Posterior cingulate gyrus (tissue), 11 donors: ENCODE measurements around the gene C20orf204.
"Not testable (repeated sequence)": the region's sequence is repeated elsewhere in the genome, so short reads cannot be mapped to it uniquely, and the experiment has no call there.

Experiments used
- DNase-seq, 10 donors: peaks; one replicate each; pipeline versions ENCODE4 v3.0.0 to v3.0.0-alpha.2; 2020 to 2021; ENCODE audit warnings: mixed read lengths in 3 of 10
- intact Hi-C: fragments of 100-400 bp; cut with DNase I; formaldehyde crosslinking; loops from one replicate; pipeline ENCODE4 v1.15.1; 2023

Gene C20orf204, protein sequence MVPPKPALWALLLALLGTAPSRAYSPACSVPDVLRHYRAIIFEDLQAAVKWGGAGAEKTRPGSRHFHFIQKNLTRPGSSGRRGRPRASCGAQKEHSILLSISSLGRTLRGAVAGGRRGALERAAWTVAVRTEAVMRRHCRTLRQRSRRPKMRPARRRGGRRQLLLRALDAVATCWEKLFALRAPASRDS

DNA sequence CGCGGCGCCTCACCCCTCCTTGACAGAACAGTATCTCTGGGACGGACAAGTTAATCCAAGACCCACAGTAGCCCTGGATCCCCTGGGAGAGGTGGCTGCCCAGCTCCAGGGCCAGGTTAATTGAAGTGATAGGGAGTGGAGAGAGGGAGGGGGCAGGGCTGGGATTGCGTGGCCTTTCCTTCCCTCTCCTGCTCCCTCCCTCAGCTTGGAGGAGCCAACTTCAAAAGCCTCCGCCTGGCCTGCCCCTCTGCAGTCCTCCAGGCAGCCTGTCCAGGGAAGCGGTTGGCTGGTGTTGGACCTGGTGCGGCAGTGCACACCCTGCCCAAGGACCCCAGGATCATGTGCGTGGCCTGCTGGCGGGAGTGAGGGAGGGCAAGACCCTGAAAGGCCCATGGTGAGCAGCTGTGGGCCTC is at the start of gene C20orf204:
C20orf204 (plus strand) TSS at position 250 of the 413 bp plus-strand sequence; CDS start at position 392, 142 bp downstream.
- intact Hi-C loops = no loop called here
- DNase-seq = no peak

GRCh38 chr20:64000906-64001305 is 35.1 kb upstream of the C20orf204 start:
- intact Hi-C loops = no loop called here
- no peak for DNase-seq

DNA sequence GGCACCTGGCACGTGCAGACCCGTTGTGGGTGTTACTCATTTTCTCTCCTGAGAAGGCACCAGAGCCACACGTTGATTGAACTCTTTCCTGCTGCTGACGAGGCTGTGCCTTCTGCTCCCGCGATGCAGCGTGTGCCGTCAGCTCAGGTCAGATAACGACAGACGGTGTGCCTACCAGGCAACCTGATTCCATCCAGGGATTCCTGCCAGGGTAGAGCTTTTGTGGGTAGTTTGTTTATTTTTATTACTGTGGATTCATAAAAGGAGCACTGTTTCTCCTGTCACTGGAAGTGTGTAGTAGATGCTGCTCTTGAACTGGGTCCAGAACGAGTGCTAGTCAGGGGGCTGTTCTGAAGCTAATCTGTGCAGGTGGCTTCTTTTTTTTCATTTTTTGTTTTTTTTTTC is 34.4 kb upstream of the C20orf204 start:
- intact Hi-C loops = no loop called here
- DNase-seq = peak in 2 of 10 donors; percentile 15 to 24

DNA sequence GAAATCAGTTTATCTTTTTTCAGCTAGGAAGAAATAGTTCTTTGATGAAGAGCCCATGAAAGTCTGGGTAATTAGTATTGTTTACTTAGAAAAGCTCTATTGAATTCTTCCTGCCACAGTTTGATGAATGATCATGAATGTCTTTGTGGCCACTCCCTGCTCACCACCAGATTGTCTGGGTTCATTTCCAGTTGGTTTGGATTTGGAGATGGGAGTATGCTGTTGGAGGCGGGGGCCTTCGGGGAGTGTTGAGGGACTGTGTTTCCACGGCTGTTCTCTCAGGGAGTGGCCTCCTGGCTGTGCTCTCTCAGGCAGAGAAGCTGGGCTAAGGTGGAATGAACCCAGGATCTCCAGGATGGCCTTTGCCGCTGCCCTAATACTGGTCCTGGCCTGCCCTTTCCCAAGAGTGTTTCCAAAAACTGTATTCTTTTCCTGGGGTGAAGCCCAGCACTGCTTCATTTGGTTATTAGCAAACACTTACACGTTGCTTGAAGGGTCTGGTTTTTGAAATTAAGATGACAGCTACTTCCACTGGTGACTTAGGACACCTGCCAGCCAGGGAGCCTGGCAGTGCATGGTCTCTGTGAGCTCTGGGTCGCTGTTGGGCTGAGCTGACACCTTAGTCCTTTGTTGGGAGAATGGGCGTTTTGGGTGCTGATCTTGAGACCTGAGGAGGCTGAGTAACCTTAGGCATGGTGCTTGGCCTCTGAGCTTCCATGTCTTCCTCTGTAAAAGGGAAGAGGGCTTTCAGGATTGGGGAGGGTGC is 31.8 kb upstream of the C20orf204 start:
- intact Hi-C loops = no loop called here
- DNase-seq = peak in 1 of 10 donors; percentile 62

DNA sequence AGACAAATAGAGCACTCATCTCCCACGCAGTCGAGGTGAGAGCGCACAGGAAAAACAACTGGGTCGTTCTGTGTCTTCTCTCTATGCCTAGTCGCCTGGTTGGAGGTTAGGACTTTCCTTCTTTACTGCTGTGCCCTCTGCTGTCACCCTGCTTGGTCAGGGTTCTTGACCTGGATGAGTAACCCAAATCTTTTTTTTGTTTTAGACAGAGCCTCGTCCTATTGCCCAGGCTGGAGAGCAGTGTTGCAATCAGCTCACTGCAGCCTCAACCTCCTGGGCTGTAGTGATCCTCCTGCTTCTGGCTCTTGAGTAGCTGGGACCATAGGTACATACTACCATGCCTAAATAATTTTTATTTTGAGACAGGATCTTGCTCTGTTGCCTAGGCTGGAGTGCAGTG is 30.6 kb upstream of the C20orf204 start:
- no peak for DNase-seq
- intact Hi-C loops = no loop called here

GRCh38 chr20:64006490-64006889 is 29.5 kb upstream of the C20orf204 start:
- DNase-seq = peak in 1 of 10 donors; percentile 63
- intact Hi-C loops = no loop called here

DNA sequence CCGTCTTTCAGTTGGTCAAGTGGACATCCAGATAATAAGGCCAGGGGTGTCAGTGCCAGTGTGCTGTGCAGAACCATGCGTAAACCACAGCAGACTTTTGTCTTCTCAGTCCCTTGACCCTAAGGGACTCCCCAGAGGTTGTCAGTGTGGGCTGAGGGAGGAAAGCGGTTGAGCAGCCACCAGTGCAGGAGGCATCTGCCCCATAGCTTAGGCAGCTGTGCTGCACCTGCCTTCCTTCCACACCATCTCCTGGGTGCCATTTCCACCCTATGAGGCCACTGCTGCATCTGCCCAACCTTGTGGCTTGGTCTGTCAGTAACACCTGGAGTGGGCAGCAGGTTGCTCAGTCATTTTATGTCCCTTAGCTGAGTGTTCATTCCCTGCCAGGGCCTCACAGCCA is 29.1 kb upstream of the C20orf204 start:
- intact Hi-C loops = no loop called here

GRCh38 chr20:64009811-64010387 is 26.1 kb upstream of the C20orf204 start:
- peak in 1 of 10 donors; percentile 57 for DNase-seq
- intact Hi-C loops = no loop called here

More for the DNA sequence above, 29.1 kb upstream of the C20orf204 start:
- DNase-seq = peak in 1 of 10 donors; percentile 34

DNA sequence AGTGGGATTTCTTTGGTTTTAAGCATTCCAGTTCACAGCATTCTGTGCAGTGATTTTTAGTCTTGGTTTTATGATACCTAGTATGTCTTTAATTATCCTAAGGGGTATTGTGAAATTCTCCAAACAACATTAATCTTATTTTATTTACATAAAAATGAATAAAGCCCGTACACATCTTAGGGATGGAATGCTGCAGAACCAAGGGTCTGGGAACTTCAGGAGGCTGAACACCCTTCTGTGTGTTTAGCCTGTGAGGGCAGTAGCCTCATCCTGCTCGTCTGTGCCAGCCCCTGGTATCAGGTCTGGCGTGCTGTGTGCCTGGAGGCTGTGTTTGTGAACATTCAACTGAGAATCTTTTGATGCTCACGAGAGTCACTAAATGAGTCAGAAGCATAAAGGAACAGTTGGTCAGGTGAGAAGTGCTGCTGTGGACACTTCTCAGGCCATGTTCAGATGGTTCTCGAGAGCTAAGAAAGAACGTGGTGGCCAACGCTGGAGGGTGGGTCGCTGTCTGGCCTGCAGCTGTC is 25.2 kb upstream of the C20orf204 start:
- DNase-seq = no peak
- intact Hi-C loops = no loop called here

GRCh38 chr20:64011366-64011779 is 24.6 kb upstream of the C20orf204 start:
- intact Hi-C loops = no loop called here
- no peak for DNase-seq

DNA sequence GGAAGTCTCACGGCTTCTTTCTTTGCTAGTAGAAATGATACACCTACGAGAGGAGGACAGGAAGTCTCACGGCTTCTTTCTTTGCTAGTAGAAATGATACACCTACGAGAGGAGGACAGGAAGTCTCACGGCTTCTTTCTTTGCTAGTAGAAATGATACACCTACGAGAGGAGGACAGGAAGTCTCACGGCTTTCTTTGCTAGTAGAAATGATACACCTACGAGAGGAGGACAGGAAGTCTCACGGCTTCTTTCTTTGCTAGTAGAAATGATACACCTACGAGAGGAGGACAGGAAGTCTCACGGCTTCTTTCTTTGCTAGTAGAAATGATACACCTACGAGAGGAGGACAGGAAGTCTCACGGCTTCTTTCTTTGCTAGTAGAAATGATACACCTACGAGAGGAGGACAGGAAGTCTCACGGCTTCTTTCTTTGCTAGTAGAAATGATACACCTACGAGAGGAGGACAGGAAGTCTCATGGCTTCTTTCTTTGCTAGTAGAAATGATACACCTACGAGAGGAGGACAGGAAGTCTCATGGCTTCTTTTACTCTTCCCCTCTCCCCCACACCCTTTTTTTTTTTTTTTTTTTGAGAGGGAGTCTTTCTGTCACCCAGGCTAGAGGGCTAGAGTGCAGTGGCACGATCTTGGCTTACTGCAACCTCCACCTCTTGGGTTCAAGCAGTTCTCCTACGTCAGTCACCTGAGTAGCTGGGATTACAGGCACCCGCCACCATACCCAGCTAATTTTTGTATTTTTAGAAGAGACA is 23.4 kb upstream of the C20orf204 start:
- intact Hi-C loops, DNase-seq: not testable (repeated sequence)

- DNase-seq = no peak
- intact Hi-C loops = no loop called here
These were observed 20.3 kb upstream of the C20orf204 start for GRCh38 chr20:64015635-64016034.

GRCh38 chr20:64021124-64021975 is 14.6 kb upstream of the C20orf204 start:
- DNase-seq = no peak
- intact Hi-C loops = no loop called here

DNA sequence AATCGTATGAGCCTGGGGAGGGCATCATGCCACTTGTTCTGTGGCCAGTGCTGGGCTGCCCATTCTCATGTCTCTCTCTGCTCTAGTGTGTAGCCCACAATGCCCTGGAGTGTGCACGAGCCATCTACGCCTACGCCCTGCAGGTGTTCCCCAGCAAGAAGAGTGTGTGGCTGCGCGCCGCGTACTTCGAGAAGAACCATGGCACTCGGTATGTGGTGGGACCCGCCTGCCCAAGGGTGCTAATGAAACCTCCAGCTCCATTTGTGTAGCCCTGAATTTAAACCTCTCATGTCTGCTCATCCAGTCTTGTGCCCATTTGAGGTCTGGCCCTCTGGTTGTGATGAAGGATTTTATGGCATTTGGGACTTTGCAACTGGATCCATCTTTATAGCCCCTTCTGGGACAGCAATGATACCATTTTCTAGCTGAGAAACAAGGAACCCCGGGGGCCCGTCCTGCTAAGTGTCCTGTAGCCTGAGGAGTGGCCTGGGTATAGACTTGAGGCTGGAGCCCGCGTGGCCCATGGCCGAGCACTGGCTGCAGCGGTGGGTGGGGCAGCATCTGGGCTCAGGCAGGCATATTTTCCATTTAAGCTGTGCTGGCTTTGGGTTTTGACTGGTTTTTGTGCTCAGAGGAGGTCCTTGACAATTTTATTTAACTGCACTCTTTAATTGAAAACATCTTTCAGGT is 13.2 kb upstream of the C20orf204 start:
- intact Hi-C loops = no loop called here
- no peak for DNase-seq

DNA sequence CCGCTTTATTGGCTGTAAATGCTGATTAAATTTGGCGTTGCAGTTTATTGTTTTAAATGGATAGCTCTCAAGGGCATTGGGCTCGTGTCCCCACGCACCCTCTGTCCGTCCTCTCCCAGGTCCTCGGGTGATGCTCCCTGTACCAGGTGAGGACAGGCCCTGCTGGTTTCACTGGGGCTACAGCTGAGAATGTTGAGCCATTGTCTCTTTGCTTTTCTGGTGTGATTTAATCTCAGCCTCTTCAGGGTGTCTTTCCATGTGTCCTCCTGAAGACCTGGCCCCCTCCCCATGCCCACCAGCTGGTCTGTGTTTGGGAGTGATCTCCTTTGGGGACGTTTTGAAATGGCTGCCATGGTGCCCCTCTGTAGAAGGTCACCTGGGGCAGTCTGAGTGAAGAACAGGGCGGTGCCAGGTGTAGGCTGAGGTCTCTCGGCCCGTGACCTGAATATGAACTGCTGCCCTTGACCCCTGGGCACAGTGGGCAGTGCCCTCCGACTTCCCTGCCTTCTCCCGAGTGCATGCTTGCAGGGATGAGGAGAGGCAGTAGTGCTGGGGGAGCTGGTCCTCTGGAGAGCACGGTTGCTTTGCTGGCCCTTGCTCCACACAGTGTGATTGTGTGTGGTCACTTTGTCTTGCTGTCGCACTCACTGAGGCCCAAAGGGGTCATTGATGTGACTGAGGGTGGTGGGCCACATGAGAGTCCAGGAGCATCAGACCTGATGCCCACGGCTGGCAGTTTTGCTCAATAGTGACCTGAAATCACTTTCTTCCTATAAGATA is 12.4 kb upstream of the C20orf204 start:
- intact Hi-C loops = no loop called here

DNA sequence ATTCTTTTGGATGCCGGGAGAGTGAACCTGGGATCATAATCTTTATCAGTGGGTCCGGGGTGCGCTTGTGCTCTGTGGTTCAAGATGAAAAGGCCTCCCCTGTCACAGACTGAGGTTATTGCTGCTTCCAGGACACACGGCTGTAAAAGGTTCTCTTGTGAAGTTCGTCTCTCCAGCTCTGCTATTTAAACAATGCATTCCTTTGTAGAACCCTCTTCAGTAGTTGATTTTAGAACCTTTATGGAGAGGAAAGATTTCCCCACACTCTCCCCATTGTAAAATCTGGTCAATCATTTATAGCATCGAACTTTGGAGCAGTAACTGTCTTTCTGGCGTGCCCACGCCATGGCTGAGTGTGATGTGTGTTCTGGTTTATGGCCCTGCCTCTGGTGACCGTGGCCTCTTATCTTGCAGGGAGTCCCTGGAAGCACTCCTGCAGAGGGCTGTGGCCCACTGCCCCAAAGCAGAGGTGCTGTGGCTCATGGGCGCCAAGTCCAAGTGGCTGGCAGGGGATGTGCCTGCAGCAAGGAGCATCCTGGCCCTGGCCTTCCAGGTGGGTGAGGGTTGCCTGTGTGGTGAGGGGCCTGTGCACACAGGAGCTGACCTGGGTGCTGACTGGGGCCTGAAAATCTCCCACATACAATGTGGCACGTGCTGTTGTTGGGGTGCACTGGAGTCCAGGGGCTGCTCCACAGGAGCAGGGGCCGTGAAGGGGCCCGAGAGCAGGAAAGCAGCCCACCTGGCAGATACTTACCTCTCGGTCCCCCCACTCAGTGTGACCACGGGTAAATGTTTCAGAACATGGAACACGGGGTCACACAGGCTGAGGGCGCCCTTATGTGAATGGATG is 11.6 kb upstream of the C20orf204 start:
- no peak for DNase-seq
- intact Hi-C loops = no loop called here

More for the DNA sequence above, 12.4 kb upstream of the C20orf204 start:
- no peak for DNase-seq

GRCh38 chr20:64025101-64025825 is 10.7 kb upstream of the C20orf204 start:
- DNase-seq = no peak
- intact Hi-C loops = no loop called here
